ENCODE data around the gene LYPD5. TPM values are rescaled to one million over a fixed set of nuclear protein-coding genes. Genes with fewer than 3 reads are reported as not detected.
"Not testable (repeated sequence)": the region's sequence is repeated elsewhere in the genome, so short reads cannot be mapped to it uniquely, and the experiment has no call there.

The LYPD5 gene
- total RNA-seq, 2 experiments from 2014 or later: 0.40 to 0.58 TPM

DNA sequence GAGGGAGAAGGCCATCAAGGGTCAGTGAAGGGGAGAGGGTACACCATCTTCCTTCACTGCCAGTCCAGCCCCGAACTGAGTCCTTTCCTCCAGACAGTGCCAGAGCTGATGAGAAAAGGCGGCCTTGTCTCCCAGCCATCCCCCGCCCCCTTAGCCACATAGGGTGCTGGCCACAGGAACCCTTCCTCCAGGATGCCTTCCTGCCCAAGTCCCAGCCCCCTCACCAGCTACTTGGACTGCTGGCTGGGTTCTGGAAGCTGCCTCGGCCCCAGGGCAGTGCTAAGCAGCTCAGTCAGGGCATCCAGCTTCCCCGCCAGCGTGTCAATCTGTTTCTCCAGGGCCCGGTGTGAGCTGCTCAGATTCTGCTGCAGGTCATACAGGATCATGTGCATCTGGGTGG lies 34.9 kb downstream of the LYPD5 start:
- Mint-ChIP-seq H3K4me1 (peaks cover 53% of the 10 kb centered on the region), H3K9me3 (ENCODE audit: low read depth) (no peaks in the 10 kb centered on the region), H3K36me3 (peaks cover 40% of the 10 kb centered on the region), H3K27me3 (no peaks in the 10 kb centered on the region), H3K27ac (peak overlapping the region; percentile 94), H3K4me3 (no peak overlapping the region)
- CTCF ChIA-PET: interaction anchor here (1.0 to 8.0 kb wide), 7 partner anchors 11 to 99 kb away, joined by 3 to 145 read pairs (median 27); partner anchors contain the start of genes KCNN4 and SMG9
- ATAC-seq (no peak), DNase-seq (no peak)

DNA sequence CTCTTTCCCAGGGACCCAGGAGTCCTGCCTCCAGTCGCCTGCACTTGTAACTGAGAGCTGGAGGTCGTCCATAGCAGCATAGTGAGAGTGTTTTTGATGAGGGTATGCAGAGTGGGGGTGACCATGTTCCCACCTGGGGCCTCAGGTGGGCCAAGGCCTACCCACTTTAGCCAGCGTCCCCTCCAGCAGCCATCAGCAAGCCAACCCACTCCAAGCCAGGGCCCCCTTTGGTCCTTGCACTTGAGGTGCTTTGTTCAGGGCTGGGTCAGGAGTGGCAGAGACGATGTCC lies 35.5 kb downstream of the LYPD5 start:
- Mint-ChIP-seq H3K4me3 (no peak overlapping the region), H3K27me3 (no peaks in the 10 kb centered on the region), H3K9me3 (ENCODE audit: low read depth) (no peaks in the 10 kb centered on the region), H3K36me3 (peaks cover 41% of the 10 kb centered on the region), H3K27ac (peak overlapping the region; percentile 94), H3K4me1 (peaks cover 55% of the 10 kb centered on the region)
- DNase-seq (no peak), ATAC-seq (no peak)
- CTCF ChIA-PET: interaction anchor here (1.0 to 8.0 kb wide), 11 partner anchors 12 to 241 kb away, joined by 3 to 145 read pairs (median 5); partner anchors contain the start of genes KCNN4 and SMG9

DNA sequence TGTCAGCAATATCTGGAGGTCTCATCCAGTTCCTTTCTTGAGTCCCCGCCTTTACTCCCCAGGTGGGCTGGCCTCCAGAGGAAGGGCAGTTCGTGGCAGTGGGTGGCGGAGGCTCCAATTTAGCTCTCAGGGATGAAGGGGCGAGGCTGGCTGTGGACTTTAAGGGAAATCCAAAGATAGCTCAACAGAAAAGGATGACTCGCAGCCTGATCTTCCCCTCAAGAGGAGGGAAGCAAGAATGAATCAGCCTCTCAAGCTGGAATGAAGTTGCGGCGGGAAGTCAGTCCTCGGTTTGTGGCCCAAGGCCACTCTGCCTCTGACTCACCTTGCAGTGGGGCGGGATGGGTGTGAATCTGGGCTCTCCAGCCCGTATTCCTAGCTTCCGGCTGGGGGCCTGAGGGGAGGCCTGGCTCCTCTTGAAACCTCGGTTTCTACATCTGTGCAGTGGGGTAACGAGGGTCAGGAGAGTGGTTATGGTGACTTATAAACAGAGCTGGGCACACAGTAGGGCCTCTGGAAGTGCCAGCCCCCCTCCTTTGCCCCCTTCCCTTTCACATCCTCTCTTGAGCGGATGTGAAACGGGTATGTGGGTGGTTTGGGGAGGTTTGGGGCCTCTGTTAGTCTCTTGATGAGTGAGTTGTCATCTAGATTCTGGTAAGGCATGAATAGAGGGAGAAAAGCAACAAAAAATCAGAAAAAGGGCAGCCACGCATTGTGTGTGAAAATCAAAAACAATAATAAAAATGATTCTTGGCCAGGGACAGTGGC lies 37.0 kb downstream of the LYPD5 start:
- peaks cover 36% of the 10 kb centered on the region for H3K36me3 Mint-ChIP-seq
- H3K27ac Mint-ChIP-seq: peak overlapping the region; percentile 94
- H3K27me3 Mint-ChIP-seq: no peaks in the 10 kb centered on the region
- H3K4me3 Mint-ChIP-seq: peak overlapping the region; percentile 49
- H3K9me3 Mint-ChIP-seq (ENCODE audit: low read depth): no peaks in the 10 kb centered on the region
- ATAC-seq (peak; percentile 88), DNase-seq (peak; percentile 96)
- CTCF ChIA-PET: interaction anchor here (0.7 to 8.0 kb wide), 13 partner anchors 11 to 171 kb away, joined by 3 to 145 read pairs (median 5); partner anchors contain the start of genes KCNN4, PLAUR and SMG9
- H3K4me1 Mint-ChIP-seq: peaks cover 55% of the 10 kb centered on the region

DNA sequence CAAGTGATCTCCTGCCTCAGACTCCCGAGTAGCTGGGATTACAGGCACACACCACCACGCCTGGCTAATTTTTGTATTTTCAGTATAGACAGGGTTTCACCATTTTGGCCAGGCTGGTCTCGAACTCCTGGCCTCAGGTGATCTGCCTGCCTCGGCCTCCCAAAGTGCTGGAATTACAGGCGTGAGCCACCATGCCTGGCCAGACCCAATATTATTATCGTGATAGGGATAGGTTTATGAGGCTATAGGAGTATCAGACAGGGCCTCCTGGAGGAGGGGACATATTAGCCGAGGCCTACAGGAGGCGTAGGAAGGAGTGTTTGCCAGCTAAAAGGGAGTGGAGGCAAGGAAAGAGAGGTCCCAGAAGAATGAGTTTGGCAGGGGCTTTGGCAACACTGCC lies 37.6 kb downstream of the LYPD5 start:
- CTCF ChIA-PET: interaction anchor here (0.7 to 8.0 kb wide), 10 partner anchors 10 to 170 kb away, joined by 3 to 145 read pairs (median 10); partner anchors contain the start of genes KCNN4, PLAUR and SMG9
- H3K9me3 Mint-ChIP-seq (ENCODE audit: low read depth); H3K27me3 Mint-ChIP-seq; DNase-seq: not testable (repeated sequence)
- Mint-ChIP-seq H3K4me3 (peak overlapping the region; percentile 49), H3K36me3 (peaks cover 33% of the 10 kb centered on the region), H3K4me1 (peaks cover 55% of the 10 kb centered on the region), H3K27ac (peak overlapping the region; percentile 94)
- ATAC-seq: peak; percentile 2

DNA sequence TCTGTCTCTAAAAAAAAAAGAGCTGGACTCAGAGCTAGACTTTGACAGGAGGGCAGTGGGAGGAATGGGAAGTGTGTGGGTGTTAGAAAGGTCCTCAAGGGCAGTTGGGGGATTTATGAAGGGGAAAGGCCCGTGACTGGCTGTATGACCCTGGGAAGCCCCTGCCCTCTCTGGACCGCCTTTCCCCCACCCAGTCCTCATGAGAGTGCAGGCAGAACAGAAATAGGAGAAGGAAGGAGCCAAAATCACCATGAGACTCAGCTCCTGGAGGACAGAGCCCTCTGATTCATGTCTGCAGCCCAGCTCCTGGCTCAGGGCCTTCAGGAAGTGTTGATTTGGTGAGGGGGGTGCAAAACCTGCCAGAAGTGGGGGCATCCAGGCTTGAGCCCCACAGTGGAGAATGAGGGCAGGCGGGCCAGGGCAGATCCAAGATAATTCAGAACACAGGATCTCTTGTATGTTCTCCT lies 38.7 kb downstream of the LYPD5 start:
- Mint-ChIP-seq H3K36me3 (peaks cover 23% of the 10 kb centered on the region), H3K4me1 (peaks cover 60% of the 10 kb centered on the region), H3K27ac (peak overlapping the region; percentile 49), H3K9me3 (ENCODE audit: low read depth) (no peaks in the 10 kb centered on the region), H3K27me3 (no peaks in the 10 kb centered on the region), H3K4me3 (no peak overlapping the region)
- DNase-seq: no peak
- ATAC-seq: no peak
- CTCF ChIA-PET: interaction anchor here (1.2 to 8.0 kb wide), 5 partner anchors 9 to 46 kb away, joined by 3 to 145 read pairs (median 71); partner anchors contain the start of genes KCNN4 and SMG9

DNA sequence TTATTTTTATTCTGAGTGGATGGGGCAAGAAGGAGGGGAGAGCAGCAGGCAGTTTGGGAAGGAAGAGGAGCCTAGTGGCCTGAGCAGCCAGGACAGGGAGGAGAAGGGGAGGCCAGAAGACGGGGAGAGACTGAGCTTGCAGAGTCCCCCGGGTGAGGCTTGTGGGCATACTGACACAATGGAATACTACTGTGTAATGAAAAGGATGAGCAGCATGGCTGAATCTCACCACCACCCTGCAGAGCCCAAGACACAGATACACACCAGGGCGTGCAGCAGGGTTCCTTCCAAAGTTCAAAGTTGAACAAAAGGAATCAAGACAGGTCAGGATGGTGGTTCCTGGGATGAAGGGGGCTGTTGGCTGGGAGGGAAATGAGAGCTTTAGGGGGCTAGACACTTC lies 39.4 kb downstream of the LYPD5 start:
- H3K27ac Mint-ChIP-seq: peak overlapping the region; percentile 49

DNA sequence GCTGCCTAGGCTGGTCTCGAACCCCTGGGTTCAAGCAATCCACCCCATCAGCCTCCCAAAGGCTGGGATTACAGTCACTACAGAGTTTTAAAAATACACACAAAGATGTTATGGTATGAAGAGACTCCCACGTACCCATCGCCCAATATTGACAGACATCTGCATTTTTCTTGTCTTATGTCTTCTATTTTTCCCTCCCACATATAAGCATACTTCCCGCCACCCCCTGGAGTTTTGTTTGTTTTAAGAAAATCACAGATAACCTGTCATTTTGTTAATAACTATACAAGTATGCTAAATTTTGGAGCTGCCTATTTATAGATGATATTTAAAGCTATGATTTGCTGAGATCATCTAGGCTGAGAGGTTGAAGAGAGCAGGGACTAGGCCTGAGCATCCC lies 41.3 kb downstream of the LYPD5 start:
- DNase-seq (no peak), ATAC-seq (no peak)
- Mint-ChIP-seq H3K27ac (no peak overlapping the region), H3K9me3 (ENCODE audit: low read depth) (no peaks in the 10 kb centered on the region), H3K4me1 (peaks cover 66% of the 10 kb centered on the region), H3K27me3 (no peaks in the 10 kb centered on the region), H3K4me3 (no peak overlapping the region), H3K36me3 (peaks cover 21% of the 10 kb centered on the region)
- CTCF ChIA-PET: interaction anchor here (1.2 to 1.6 kb wide), 2 partner anchors 16 to 24 kb away, joined by 3 read pairs; no protein-coding TSS in a partner anchor

More for the DNA sequence above, 39.4 kb downstream of the LYPD5 start:
- no peak for ATAC-seq
- Mint-ChIP-seq H3K4me1 (peaks cover 66% of the 10 kb centered on the region), H3K4me3 (no peak overlapping the region), H3K27me3 (no peaks in the 10 kb centered on the region), H3K9me3 (ENCODE audit: low read depth) (no peaks in the 10 kb centered on the region), H3K36me3 (peaks cover 23% of the 10 kb centered on the region)
- CTCF ChIA-PET: interaction anchor here (0.6 to 8.0 kb wide), 6 partner anchors 8 to 47 kb away, joined by 3 to 145 read pairs (median 38); partner anchors contain the start of genes KCNN4 and SMG9
- no peak for DNase-seq

DNA sequence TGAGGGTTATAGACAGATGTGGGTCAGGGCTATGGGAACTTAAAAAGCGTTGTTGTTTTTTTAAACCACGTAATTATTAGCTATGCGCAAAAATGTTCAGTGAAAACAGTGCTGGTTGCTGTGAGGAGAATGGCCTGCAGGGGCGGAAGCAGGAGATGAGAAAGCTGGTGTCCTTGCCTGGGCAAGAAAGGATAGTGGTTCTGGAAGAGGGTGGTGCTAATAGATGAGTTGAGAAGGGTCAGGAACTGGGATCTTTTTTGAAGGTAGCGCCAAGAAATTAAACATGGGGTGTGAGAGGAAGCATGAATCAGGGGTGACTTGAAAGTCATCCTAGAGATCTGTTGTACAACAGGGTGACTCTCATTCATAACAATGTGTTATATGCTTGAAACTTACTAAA lies 42.7 kb downstream of the LYPD5 start:
- no peak for ATAC-seq
- Mint-ChIP-seq H3K4me3 (no peak overlapping the region), H3K4me1 (peaks cover 56% of the 10 kb centered on the region), H3K9me3 (ENCODE audit: low read depth) (no peaks in the 10 kb centered on the region), H3K36me3 (peaks cover 21% of the 10 kb centered on the region), H3K27me3 (no peaks in the 10 kb centered on the region), H3K27ac (peak overlapping the region; percentile 20)
- no peak for DNase-seq
- CTCF ChIA-PET: interaction anchor here (0.7 to 1.4 kb wide), 3 partner anchors 18 to 335 kb away, joined by 3 read pairs; no protein-coding TSS in a partner anchor

DNA sequence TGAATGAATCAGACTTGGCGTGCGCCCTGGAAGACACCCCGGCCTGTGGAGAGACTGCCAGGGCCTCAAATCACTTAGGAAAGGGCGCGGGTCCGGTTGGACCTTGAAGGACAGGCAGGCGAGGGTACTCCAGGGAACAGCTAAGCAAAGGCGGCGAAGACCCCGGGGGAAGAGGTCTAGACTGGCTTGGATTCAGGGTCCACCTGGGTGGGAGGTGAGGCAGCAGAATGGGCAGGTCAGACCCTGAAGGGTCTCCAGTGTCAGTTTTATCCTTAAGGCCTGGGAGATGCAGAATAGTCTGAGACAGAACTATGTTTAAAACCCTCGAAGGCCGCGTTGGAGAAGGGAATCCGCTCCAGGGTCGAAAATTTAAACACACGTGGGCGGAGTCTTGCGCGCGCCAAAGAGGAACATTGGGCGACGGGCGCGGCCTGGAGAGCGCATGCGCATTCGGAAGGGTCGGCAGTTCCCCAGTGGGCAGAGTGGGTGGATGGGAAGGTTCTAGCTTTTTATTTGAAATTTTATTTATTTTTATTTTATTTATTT lies 46.9 kb downstream of the LYPD5 start:
- DNase-seq: peak; percentile 91
- CTCF ChIA-PET: interaction anchor here (1.6 to 8.8 kb wide), 6 partner anchors 10 to 87 kb away, joined by 4 to 116 read pairs (median 28); partner anchors contain the start of gene KCNN4
- ATAC-seq: peak; percentile 16
- Mint-ChIP-seq H3K27me3 (no peaks in the 10 kb centered on the region), H3K9me3 (ENCODE audit: low read depth) (no peaks in the 10 kb centered on the region), H3K27ac (peak overlapping the region; percentile 98), H3K4me1 (peaks cover 61% of the 10 kb centered on the region), H3K36me3 (peaks cover 29% of the 10 kb centered on the region), H3K4me3 (peak overlapping the region; percentile 89)

DNA sequence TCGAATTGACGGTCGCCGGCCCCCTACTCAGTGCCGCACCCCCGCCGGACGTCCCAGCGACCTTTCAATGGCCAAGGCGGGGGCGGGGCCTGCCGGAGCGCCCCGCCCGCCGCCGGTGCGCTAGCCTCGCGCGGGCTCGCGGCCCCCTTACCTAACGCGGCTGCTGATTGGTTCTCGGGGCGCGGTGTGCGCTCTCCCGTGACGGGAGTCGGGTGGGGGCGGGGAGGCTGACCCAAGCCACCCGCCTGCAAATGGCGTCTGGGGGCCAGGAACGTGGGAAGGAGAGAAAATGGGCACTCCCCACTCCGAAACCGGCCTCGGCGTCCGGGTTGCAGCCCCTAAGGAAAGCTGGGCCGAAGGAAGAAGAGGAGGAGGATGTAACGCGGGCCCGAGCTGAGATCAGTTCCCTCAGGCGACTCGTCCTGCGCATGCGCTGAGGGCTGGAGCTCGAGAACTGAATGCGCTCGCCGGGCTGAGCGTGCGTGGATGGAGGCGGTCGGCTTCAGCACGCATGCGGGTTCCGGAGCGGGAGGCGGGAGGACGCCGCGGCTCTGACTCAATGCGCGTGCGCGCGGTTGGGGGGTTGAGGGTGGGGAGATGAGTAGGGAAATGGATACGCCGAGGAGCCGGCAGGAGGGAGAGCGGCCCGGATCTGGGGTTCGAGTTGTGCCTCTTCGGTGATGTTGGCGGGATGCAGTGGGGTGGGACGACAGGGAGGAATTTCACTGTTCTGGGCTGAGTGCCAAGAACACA lies 47.6 kb downstream of the LYPD5 start, which contains the start of gene SMG9:
SMG9 (minus strand) TSS at position 460 of the 753 bp plus-strand sequence. CDS start 4,221 bp downstream, outside the sequence.
- ATAC-seq (peak; percentile 87), DNase-seq (peak; percentile 98)
- peaks cover 65% of the 10 kb centered on the region for H3K4me1 Mint-ChIP-seq
- no peaks in the 10 kb centered on the region for H3K9me3 Mint-ChIP-seq (ENCODE audit: low read depth)
- CTCF ChIA-PET: interaction anchor here (1.2 to 8.8 kb wide), 8 partner anchors 9 to 200 kb away, joined by 4 to 116 read pairs (median 8); partner anchors contain the start of gene KCNN4
- no peaks in the 10 kb centered on the region for H3K27me3 Mint-ChIP-seq
- H3K27ac Mint-ChIP-seq: peak within 1 kb of the TSS; percentile 98
- peak within 1 kb of the TSS; percentile 89 for H3K4me3 Mint-ChIP-seq
- peaks cover 33% of the 10 kb centered on the region for H3K36me3 Mint-ChIP-seq

DNA sequence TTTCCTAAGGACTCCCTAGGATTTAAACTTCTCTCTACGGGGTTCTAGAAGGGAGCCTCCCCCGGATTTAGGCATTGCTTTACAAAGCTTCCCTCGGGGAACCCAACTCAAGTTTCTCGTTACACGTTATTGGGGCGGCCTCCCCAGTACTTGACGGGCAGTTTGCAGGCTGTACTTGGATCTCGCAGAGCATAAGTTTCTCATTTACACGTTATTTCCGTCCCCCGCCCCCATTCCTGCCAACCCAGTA lies 48.1 kb downstream of the LYPD5 start:
- Mint-ChIP-seq H3K9me3 (ENCODE audit: low read depth) (no peaks in the 10 kb centered on the region), H3K36me3 (peaks cover 35% of the 10 kb centered on the region), H3K27ac (peak overlapping the region; percentile 98), H3K4me3 (peak overlapping the region; percentile 89), H3K27me3 (no peaks in the 10 kb centered on the region), H3K4me1 (peaks cover 60% of the 10 kb centered on the region)
- no peak for DNase-seq
- CTCF ChIA-PET: interaction anchor here (0.9 to 8.8 kb wide), 10 partner anchors 9 to 307 kb away, joined by 3 to 116 read pairs (median 6); partner anchors contain the start of gene KCNN4
- no peak for ATAC-seq

DNA sequence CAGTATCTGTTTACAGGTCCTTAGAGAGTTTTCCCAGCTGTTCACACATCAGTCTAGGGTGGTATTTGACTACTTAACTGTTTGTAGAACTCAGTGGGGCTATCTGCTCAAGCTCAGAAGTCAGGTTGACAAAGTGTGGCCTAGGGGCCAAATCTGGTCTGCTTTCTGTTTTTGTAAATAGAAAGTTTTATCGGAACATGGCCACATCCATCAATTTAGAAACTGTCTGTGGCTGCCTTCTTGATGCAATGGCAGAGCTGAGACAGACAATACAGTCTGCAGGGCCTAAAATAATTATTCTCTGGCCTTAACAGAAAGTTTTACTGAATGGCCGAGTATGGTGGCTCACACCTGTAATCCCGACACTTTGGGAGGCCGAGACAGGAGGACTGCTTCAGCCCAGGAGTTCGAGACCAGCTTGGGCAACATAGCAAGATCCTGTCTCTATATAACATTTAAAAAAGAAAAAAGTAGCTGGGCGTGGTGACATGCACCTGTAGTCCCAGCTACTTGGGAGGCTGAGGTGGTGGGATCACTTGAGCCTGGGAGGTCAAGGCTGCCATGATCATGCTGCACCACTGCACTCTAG lies 49.9 kb downstream of the LYPD5 start:
- DNase-seq: no peak
- no peak for ATAC-seq
- H3K36me3 Mint-ChIP-seq: peaks cover 44% of the 10 kb centered on the region

More for the DNA sequence above, 49.9 kb downstream of the LYPD5 start:
- Mint-ChIP-seq H3K9me3 (ENCODE audit: low read depth) (no peaks in the 10 kb centered on the region), H3K27ac (peak overlapping the region; percentile 98), H3K4me1 (peaks cover 59% of the 10 kb centered on the region), H3K27me3 (no peaks in the 10 kb centered on the region), H3K4me3 (peak overlapping the region; percentile 89)
- CTCF ChIA-PET: interaction anchor here (0.6 to 8.8 kb wide), 9 partner anchors 7 to 130 kb away, joined by 3 to 116 read pairs (median 6); partner anchors contain the start of gene KCNN4

Data from activated CD8-positive, alpha-beta memory T cell treated with anti-CD3 and anti-CD28 coated beads, Interleukin-2, amount 10 ng/mL, durations not matched to agents 7 days and 5 days (primary cell).